HFFc6 (cell line): ENCODE data around the gene UMODL1. TPM values are rescaled to one million over a fixed set of nuclear protein-coding genes. Genes with fewer than 3 reads are reported as not detected.

Source experiments
- DNase-seq: peaks from one replicate; pipeline ENCODE4 v3.0.0-alpha.2; 2018
- H3K27ac Mint-ChIP-seq: 2 replicates; pipeline ENCODE4 v1.8.0; 2020; ENCODE audit warnings: mild to moderate bottlenecking, mixed read lengths
- H3K27me3 Mint-ChIP-seq: 2 replicates; pipeline ENCODE4 v1.8.0; 2021; ENCODE audit warnings: mild to moderate bottlenecking, moderate library complexity, mixed read lengths; ENCODE audit not compliant: insufficient read depth
- H3K36me3 Mint-ChIP-seq: 2 replicates; pipeline ENCODE4 v1.8.0; 2021; ENCODE audit warnings: low read depth, mixed read lengths
- H3K4me1 Mint-ChIP-seq: 2 replicates; pipeline ENCODE4 v1.8.0; 2020; ENCODE audit warnings: low read depth, mixed read lengths
- H3K4me3 Mint-ChIP-seq: 2 replicates; pipeline ENCODE4 v1.8.0; 2020; ENCODE audit warnings: mild to moderate bottlenecking, moderate library complexity, mixed read lengths
- H3K9me3 Mint-ChIP-seq: 2 replicates; pipeline ENCODE4 v1.8.0; 2020; ENCODE audit warnings: mild to moderate bottlenecking, mixed read lengths
- total RNA-seq, 6 experiments: library from RNA; stranded (reverse); fragmentation: NEBNext Ultra II Directional; extraction: Animal tissue kit (Norgen Biotek cat#: 25700); gene quantifications; 2 replicates in 1 of 6; 3 replicates in 5 of 6; pipeline ENCODE4 v1.2.3, GENCODE V29; 2021
- TF ChIP-seq, protein P1 (sequence below): fragments of 200-600 bp; sonication (generic); IDR thresholded peaks from 2 replicates; pipeline ENCODE4 v1.5.0; 2021; ENCODE audit warnings: antibody characterized with exemption, mild to moderate bottlenecking

The UMODL1 gene
- total RNA-seq, 6 experiments from 2014 or later: not detected

DNA sequence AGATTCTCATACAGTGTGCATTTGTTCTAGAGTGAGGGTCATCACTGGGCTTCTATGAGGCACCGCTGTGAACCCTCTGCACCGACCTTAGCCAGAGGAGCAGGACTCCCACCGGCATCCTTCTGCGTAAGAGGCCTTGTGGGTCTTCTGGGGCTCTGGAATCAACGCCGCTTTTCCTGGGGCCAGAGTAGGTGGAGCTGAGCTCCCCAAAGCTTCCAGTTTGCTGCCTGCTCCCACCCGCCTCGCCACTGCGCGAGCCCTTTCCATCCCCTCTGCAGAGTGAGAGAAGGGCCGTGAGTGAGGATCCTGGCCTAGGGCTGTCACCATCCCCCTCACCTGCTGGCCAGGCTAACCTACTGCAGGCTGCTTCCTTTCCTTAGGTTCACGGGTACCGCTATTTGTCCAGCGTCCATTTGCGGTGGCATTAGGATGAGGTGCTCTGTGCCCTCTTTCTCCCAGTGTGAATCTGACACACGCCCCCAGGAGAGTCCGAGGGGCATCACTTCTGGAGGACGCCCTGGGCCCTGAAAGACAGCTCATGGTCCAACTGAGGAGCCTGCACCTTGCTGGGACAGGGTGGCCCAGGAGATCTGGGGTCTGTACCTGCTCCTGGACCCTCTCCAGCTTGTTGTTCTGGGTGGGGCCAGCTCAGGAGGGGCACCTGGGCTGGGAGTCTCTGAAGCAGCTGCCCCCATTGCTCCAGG is 36.2 kb downstream of the UMODL1 start:
- peaks cover 5% of the 10 kb centered on the region for H3K4me1 Mint-ChIP-seq
- TF ChIP-seq, protein P1, sequence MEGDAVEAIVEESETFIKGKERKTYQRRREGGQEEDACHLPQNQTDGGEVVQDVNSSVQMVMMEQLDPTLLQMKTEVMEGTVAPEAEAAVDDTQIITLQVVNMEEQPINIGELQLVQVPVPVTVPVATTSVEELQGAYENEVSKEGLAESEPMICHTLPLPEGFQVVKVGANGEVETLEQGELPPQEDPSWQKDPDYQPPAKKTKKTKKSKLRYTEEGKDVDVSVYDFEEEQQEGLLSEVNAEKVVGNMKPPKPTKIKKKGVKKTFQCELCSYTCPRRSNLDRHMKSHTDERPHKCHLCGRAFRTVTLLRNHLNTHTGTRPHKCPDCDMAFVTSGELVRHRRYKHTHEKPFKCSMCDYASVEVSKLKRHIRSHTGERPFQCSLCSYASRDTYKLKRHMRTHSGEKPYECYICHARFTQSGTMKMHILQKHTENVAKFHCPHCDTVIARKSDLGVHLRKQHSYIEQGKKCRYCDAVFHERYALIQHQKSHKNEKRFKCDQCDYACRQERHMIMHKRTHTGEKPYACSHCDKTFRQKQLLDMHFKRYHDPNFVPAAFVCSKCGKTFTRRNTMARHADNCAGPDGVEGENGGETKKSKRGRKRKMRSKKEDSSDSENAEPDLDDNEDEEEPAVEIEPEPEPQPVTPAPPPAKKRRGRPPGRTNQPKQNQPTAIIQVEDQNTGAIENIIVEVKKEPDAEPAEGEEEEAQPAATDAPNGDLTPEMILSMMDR: no peak
- H3K9me3 Mint-ChIP-seq: no peaks in the 10 kb centered on the region
- no peak for DNase-seq
- peaks cover 1% of the 10 kb centered on the region for H3K27me3 Mint-ChIP-seq
- H3K27ac Mint-ChIP-seq: no peak overlapping the region
- no peak overlapping the region for H3K4me3 Mint-ChIP-seq
- no peaks in the 10 kb centered on the region for H3K36me3 Mint-ChIP-seq

DNA sequence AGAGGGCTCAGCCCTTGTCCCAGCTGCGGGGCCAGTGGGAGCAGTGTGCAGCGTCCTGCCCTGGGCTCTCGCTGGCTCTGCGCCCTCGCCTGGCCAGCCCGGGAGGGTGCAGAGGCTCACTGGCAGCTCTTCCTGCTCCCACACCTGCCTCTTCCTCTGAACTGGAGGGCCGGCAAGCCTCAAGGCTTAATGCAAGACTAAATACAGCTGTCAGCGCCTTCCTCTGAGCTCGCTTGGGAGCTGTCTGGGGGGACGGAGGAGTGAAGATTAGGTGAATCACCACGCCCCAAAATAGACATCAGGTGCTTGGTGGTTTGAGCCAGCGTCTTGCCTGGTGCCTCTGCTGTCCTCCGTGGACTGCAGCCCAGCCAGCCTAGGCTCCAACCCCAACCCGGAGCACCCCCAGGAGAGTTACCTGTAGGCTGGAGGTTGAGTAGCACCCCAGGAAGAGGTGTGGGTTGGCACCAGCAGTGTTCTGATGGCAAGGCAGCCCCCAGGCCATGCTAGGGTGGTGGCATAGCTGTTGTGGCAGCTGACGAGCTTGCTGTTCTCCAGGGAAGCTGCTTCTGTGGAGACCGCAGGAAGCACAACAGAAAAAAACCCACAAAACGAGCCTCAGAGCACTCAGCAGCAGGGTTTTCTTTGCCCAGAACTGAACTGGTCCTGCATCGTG is 36.9 kb downstream of the UMODL1 start:
- no peak for DNase-seq
- H3K27me3 Mint-ChIP-seq: peaks cover 1% of the 10 kb centered on the region; the same call in 1 of the 2 replicates
- H3K36me3 Mint-ChIP-seq: no peaks in the 10 kb centered on the region
- H3K4me1 Mint-ChIP-seq: no peaks in the 10 kb centered on the region
- H3K27ac Mint-ChIP-seq: no peak overlapping the region
- H3K4me3 Mint-ChIP-seq: no peak overlapping the region
- TF ChIP-seq, protein P1: peak; percentile 61
- no peaks in the 10 kb centered on the region for H3K9me3 Mint-ChIP-seq

DNA sequence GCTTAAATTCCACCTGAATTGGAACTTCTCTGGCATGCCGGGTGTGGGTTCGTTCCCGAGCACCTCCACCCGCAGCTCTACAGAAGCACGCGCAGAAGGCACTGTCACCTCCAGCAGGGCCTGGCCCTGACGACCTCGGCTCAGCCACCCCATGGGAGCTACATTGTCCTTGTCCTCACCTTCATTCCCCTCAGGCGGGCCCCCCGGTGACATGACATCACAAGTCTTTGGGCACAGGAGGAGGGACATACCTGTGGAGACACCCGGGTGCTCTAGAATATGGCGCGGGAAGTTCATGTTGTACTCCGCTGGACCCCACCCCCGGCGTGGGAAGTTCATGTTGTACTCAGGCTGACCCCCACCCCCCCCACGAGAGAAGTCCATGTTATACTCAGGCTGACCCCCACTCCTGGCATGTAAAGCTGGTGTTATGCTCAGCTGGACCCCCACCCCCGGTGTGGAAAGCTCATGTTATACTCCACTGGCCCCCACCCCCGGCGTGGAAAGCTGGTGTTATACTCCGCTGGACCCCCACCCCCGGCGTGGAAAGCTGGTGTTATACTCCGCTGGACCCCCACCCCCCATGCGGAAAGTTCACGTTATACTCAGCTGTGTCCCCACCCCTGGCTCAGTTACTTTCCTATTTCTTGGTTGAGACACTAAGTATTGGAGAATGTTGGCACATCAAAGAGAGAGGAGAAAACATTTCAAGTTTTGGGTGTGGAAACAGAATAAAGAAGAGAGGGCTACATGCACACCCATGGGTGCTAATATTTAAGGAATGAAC is 37.6 kb downstream of the UMODL1 start:
- Mint-ChIP-seq H3K36me3 (no peaks in the 10 kb centered on the region), H3K27ac (no peak overlapping the region), H3K9me3 (no peaks in the 10 kb centered on the region), H3K27me3 (peaks cover 5% of the 10 kb centered on the region; the same call in 1 of the 2 replicates), H3K4me1 (peaks cover 4% of the 10 kb centered on the region), H3K4me3 (no peak overlapping the region)
- no peak for DNase-seq
- TF ChIP-seq, protein P1: no peak

DNA sequence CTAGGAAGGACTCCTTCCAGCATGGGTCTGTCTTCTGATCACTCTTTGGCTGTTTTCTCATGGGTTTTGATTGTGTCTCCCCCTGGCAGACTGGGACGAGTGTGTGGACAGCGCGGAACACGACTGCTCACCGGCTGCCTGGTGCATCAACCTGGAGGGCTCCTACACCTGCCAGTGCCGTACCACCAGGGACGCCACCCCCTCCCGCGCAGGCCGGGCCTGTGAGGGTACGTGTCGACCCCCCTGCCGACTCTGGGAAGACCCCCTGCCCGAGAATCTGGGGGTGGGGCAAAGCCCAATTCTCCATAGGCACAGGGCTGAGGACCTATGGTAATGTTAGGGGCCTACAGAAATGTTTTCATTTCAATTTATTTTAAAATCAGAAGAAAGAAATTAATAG is 38.4 kb downstream of the UMODL1 start:
- Mint-ChIP-seq H3K4me3 (no peak overlapping the region), H3K27me3 (peaks cover 6% of the 10 kb centered on the region), H3K9me3 (no peaks in the 10 kb centered on the region), H3K36me3 (no peaks in the 10 kb centered on the region), H3K4me1 (peaks cover 11% of the 10 kb centered on the region), H3K27ac (no peak overlapping the region)
- no peak for DNase-seq
- TF ChIP-seq, protein P1: no peak

DNA sequence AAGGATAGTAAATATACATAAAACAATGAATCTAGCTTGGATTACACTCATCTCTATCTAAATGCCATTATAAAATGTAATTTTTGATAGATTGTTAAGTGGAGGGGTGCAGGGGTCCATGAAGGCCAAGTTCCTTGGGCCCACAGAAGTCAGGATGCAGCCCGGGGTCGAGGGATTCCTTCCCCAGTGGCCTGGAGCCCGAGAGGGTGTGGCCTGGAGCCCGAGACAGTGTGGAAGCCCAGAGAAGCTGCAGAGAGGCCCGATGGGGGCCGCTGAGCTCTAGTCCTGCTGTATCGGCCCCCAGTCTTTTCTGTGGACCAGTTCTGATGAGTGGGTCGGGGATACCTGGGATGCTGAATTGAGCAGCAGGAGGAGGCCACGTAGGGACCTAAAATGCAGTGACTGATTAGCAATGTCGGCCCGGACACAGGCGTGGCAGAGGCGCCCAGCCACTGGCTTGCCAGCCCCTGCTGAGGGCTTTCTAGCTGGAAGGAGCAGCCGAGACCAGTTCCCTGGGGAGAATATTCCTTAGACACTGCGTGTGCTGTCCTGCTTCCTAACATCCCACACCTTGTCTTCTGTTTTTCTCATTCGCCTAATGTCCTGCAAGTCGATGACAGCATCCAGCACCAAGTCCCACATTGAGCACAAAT is 38.9 kb downstream of the UMODL1 start:
- Mint-ChIP-seq H3K27me3 (peaks cover 6% of the 10 kb centered on the region), H3K36me3 (no peaks in the 10 kb centered on the region), H3K4me1 (peaks cover 12% of the 10 kb centered on the region), H3K4me3 (no peak overlapping the region), H3K9me3 (no peaks in the 10 kb centered on the region), H3K27ac (no peak overlapping the region)
- DNase-seq: no peak
- TF ChIP-seq, protein P1: no peak
